Erythroblast (primary cell): ENCODE data around the gene CPXM2.

Experiments used
- GATA1 ChIP-seq: IDR thresholded peaks from 2 replicates; pipeline ENCODE4 v1.6.1; 2011; ENCODE audit warnings: low read depth, mild to moderate bottlenecking, control low read depth, low read length, moderate library complexity
- POLR2A ChIP-seq: IDR thresholded peaks from 2 replicates; pipeline ENCODE4 v1.6.1; 2011; ENCODE audit warnings: mild to moderate bottlenecking, low read length

DNA sequence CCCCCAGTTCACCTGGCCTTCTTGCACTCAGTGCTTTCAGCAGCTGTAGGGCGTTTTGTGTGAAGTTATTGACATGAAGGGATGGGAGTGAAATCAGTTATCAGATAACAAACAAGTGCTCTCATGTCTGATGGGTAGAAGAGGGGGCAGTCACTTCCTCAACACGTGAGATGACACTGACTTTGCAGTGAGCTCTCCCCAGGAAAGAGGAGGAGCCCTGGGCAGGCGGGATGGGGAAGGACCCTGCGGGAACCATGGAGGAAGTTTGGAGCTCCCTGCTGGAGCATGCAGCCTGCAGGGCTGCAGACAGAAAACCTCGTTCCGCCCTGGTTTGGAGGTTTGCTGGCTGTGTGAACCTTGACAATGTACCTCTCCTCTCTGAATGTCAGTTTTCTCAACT, 186.8 kb downstream of the CPXM2 start:
- TF ChIP-seq POLR2A (no peak), GATA1 (no peak)
